H1 (cell line): ENCODE results near the gene CDKN2C. TPM values are rescaled to one million over a fixed set of nuclear protein-coding genes. Genes with fewer than 3 reads are reported as not detected.

Experiments used
- BCL11A ChIP-seq, 2 experiments: IDR thresholded peaks; one replicate each; pipeline ENCODE4 v1.6.1; 2011; ENCODE audit warnings: low read depth in 2 of 2, low read length in 2 of 2, mild to moderate bottlenecking in 2 of 2
- CREB1 ChIP-seq: IDR thresholded peaks from 2 replicates; pipeline ENCODE4 v1.6.1; 2012; ENCODE audit warnings: inconsistent platforms
- EZH2 ChIP-seq: fragments of 200-600 bp; sonication (generic); IDR thresholded peaks from 2 replicates; pipeline ENCODE4 v1.7.1; 2012; ENCODE audit warnings: low read depth, mild to moderate bottlenecking, moderate library complexity, low read length, inconsistent platforms; ENCODE audit not compliant: severe bottlenecking
- GTF2F1 ChIP-seq: IDR thresholded peaks from 2 replicates; pipeline ENCODE4 v1.6.1; 2012; ENCODE audit warnings: low read depth, low read length, improper control_type of control experiment, borderline replicate concordance
- HDAC6 ChIP-seq: IDR thresholded peaks from one replicate; pipeline ENCODE4 v1.7.1; 2012; ENCODE audit warnings: low read depth, mild to moderate bottlenecking, inconsistent platforms, low read length, moderate library complexity
- KDM5A ChIP-seq: fragments of 200-600 bp; IDR thresholded peaks from 2 replicates; pipeline ENCODE4 v1.7.1; 2012; ENCODE audit warnings: mild to moderate bottlenecking, low read length, inconsistent platforms, mixed read lengths
- NRF1 ChIP-seq: IDR thresholded peaks from 2 replicates; pipeline ENCODE4 v1.6.1; 2011; ENCODE audit warnings: mild to moderate bottlenecking, low read depth, low read length, improper control_type of control experiment
- PHF8 ChIP-seq: fragments of 200-600 bp; sonication (generic); conservative IDR thresholded peaks from 2 replicates; pipeline ENCODE4 v1.7.1; 2012; ENCODE audit warnings: low read depth, mild to moderate bottlenecking, inconsistent platforms, low read length, moderate library complexity
- RXRA ChIP-seq: IDR thresholded peaks from 2 replicates; pipeline ENCODE4 v1.6.1; 2011; ENCODE audit warnings: low read depth, mild to moderate bottlenecking, low read length, moderate library complexity; ENCODE audit not compliant: insufficient read depth
- SAP30 ChIP-seq: fragments of 300-600 bp; sonication (generic); IDR thresholded peaks from 2 replicates; pipeline ENCODE4 v1.7.1; 2012; ENCODE audit warnings: low read length, moderate library complexity, mild to moderate bottlenecking, inconsistent platforms; ENCODE audit not compliant: insufficient read depth, insufficient replicate concordance
- SP4 ChIP-seq: IDR thresholded peaks from 2 replicates; pipeline ENCODE4 v1.6.1; 2012; ENCODE audit warnings: low read length, inconsistent platforms
- TCF12 ChIP-seq: IDR thresholded peaks from 2 replicates; pipeline ENCODE4 v1.6.1; 2011; ENCODE audit warnings: low read depth, mild to moderate bottlenecking, low read length
- polyA plus RNA-seq, 7 experiments: library from polyadenylated mRNA; depleted of rRNA in 3 of 7; stranded (reverse) in 5 of 7; unstranded in 2 of 7; fragments of >200 nt in 5 of 7; fragments of 200-250 nt in 2 of 7; gene quantifications; 1 replicate in 5 of 7; 2 replicates in 1 of 7; 4 replicates in 1 of 7; pipeline versions ENCODE4 v1.2.1 to v1.2.3, GENCODE V29; 2011 to 2013; ENCODE audit warnings: missing spikeins in 2 of 7, mixed read lengths in 2 of 7
- total RNA-seq: library from RNA; stranded (reverse); fragmentation: NEBNext Ultra II Directional; extraction: Animal tissue kit (Norgen Biotek cat#: 25700); gene quantifications from 2 replicates; pipeline ENCODE4 v1.2.1, GENCODE V29; 2021
- TF ChIP-seq, protein P1 (sequence below), 3 experiments: IDR thresholded peaks; 1 replicate in 2 of 3; 2 replicates in 1 of 3; pipeline versions ENCODE4 v1.5.1 to v1.6.1; 2011; ENCODE audit warnings: low read length in 3 of 3, mild to moderate bottlenecking in 3 of 3, inconsistent platforms in 2 of 3, low read depth in 1 of 3, moderate library complexity in 1 of 3; ENCODE audit not compliant: insufficient read depth in 1 of 3; ENCODE audit errors: control extremely low read depth in 1 of 3
- TF ChIP-seq, protein P2 (sequence below): IDR thresholded peaks from 2 replicates; pipeline ENCODE4 v1.6.1; 2011; ENCODE audit warnings: low read length, improper control_type of control experiment
- TF ChIP-seq, protein P3 (sequence below): IDR thresholded peaks from 2 replicates; pipeline ENCODE4 v1.6.1; 2012; ENCODE audit warnings: inconsistent platforms

CDKN2C gene
- total and polyA plus RNA-seq, 2 of the 8 experiments (the other 6 are each of a cell fraction or from before 2014, with no cell fraction given): not detected

DNA sequence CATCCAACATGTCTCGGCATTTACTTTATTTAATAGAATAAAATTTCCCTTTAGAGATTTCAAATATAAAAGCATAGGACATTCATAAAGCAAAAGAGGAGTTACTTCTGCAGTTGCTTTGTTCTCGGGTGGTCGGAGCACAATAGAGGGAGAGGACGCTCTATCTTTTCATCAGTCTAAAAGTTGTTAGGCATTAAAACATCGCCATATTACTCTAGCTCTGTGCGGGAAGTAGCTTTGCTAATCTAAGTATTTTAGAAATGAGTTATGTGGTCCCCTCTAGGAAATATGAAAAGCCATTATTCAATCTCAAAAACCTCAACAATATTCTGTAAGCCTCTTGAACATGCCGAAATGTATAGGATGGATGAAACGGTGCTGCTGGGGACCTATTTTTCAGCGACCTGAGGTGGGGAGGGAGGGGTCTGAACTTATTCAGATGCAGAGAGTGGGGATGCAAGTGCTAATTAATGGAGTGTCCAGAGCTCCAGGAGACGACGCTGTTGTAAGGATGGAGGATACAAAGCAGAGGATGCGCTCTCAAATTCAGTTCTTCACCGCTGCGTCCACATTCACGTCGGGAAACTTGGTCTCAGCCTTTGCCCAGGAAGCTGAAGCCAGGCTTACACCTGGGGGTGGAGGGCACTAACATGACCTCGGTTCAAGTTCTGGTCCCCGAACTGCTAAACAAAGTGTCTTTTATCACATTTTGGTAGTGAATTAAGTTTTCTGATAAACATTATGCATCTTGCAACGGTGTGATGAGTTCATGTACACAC is 6.3 kb downstream of the CDKN2C start (continued):
- TF ChIP-seq, protein P1, sequence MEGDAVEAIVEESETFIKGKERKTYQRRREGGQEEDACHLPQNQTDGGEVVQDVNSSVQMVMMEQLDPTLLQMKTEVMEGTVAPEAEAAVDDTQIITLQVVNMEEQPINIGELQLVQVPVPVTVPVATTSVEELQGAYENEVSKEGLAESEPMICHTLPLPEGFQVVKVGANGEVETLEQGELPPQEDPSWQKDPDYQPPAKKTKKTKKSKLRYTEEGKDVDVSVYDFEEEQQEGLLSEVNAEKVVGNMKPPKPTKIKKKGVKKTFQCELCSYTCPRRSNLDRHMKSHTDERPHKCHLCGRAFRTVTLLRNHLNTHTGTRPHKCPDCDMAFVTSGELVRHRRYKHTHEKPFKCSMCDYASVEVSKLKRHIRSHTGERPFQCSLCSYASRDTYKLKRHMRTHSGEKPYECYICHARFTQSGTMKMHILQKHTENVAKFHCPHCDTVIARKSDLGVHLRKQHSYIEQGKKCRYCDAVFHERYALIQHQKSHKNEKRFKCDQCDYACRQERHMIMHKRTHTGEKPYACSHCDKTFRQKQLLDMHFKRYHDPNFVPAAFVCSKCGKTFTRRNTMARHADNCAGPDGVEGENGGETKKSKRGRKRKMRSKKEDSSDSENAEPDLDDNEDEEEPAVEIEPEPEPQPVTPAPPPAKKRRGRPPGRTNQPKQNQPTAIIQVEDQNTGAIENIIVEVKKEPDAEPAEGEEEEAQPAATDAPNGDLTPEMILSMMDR (IDR thresholded peaks at IDR 0.05; ENCODE audit: control extremely low read depth in 1 of 3, insufficient read depth in 1 of 3, low read depth in 1 of 3, low read length in 3 of 3): no peak
- TF ChIP-seq RXRA (no peak), EZH2 (peak; percentile 96), KDM5A (no peak), CREB1 (no peak), SAP30 (no peak), TCF12 (0 out of 2 replicates have a peak, but pooled peaks have one; percentile 53), PHF8 (no peak), HDAC6 (no peak), BCL11A (IDR thresholded peaks at IDR 0.05; ENCODE audit: low read depth in 2 of 2, low read length in 2 of 2) (no peak), SP4 (no peak), GTF2F1 (no peak), NRF1 (no peak)
- TF ChIP-seq, protein P2, sequence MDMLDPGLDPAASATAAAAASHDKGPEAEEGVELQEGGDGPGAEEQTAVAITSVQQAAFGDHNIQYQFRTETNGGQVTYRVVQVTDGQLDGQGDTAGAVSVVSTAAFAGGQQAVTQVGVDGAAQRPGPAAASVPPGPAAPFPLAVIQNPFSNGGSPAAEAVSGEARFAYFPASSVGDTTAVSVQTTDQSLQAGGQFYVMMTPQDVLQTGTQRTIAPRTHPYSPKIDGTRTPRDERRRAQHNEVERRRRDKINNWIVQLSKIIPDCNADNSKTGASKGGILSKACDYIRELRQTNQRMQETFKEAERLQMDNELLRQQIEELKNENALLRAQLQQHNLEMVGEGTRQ: no peak
- TF ChIP-seq, protein P3, sequence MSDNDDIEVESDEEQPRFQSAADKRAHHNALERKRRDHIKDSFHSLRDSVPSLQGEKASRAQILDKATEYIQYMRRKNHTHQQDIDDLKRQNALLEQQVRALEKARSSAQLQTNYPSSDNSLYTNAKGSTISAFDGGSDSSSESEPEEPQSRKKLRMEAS: no peak
